ENCODE measurements around the gene EXOC7. TPM values are rescaled to one million over a fixed set of nuclear protein-coding genes. Genes with fewer than 3 reads are reported as not detected.

The EXOC7 gene
- total and polyA plus RNA-seq, 2 of the 8 experiments (the other 6 are each of a cell fraction or from before 2014, with no cell fraction given): 77.1 to 92.6 TPM

DNA sequence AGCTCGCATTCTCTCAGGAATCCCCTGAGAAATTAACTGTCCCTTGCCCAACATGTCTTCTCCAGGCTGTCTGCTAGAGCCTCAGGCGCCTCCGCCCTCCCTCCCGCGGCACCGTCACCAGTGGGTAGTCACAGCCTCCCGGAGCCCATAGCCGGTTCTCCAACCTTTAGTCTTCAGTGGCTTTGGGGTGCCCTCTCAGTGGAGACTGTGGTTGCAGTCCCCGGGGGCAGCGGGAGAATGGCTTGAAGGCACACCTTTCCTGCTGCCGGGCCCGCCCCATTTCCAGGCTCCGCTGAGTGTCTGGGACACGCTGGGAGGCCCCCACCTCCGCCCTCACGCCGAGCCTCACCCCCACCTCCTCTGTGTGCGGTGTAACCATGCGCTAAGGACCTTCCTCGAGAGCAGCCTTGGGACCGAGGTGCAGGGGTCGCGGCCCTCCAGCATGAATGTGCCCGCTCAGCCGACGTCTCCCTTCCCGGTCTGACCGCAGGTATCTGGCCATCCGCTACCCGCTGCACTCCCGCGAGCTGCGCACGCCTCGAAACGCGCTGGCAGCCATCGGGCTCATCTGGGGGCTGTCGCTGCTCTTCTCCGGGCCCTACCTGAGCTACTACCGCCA lies 27.3 kb downstream of the EXOC7 start (continued):
- TF ChIP-seq SP1 (IDR thresholded peaks at IDR 0.05; ENCODE audit: low read depth, low read length) (no peak), GABPA (IDR thresholded peaks at IDR 0.05; ENCODE audit: borderline replicate concordance, insufficient read depth, low read length) (no peak), ZNF274 (IDR thresholded peaks at IDR 0.05; ENCODE audit: borderline replicate concordance, extremely low read depth, low read length) (no peak), POLR2AphosphoS5 (IDR thresholded peaks at IDR 0.05; ENCODE audit: low read depth, low read length) (no peak), BACH1 (IDR thresholded peaks at IDR 0.05; ENCODE audit: low read length) (no peak)
- TF ChIP-seq, protein P1, sequence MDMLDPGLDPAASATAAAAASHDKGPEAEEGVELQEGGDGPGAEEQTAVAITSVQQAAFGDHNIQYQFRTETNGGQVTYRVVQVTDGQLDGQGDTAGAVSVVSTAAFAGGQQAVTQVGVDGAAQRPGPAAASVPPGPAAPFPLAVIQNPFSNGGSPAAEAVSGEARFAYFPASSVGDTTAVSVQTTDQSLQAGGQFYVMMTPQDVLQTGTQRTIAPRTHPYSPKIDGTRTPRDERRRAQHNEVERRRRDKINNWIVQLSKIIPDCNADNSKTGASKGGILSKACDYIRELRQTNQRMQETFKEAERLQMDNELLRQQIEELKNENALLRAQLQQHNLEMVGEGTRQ (IDR thresholded peaks at IDR 0.05; ENCODE audit: low read length): no peak

Measured in H1 (cell line).